Stimulated activated naive CD4-positive, alpha-beta T cell (primary cell): ENCODE measurements around the gene NTRK3.
"Not testable (repeated sequence)": the region's sequence is repeated elsewhere in the genome, so short reads cannot be mapped to it uniquely, and the experiment has no call there.

Experiments
- DNase-seq, 6 experiments: peaks; one replicate each; lab custom pipeline; 2025; lab: John Stamatoyannopoulos, UW

NTRK3 gene

GRCh38 chr15:87877114-87877810 lies 379.3 kb downstream of the NTRK3 start:
- no peak for DNase-seq

GRCh38 chr15:87874896-87875711 lies 381.4 kb downstream of the NTRK3 start:
- DNase-seq, result no peak

GRCh38 chr15:87873516-87873915 lies 383.0 kb downstream of the NTRK3 start:
- DNase-seq, result no peak

GRCh38 chr15:87871731-87872320 lies 384.7 kb downstream of the NTRK3 start:
- DNase-seq, result no peak

GRCh38 chr15:87871258-87871681 lies 385.3 kb downstream of the NTRK3 start:
- DNase-seq, result no peak

- no peak for DNase-seq
These were observed 389.6 kb downstream of the NTRK3 start for GRCh38 chr15:87866961-87867360.

- DNase-seq, result no peak
These were observed 393.4 kb downstream of the NTRK3 start for GRCh38 chr15:87863152-87863551.

- no peak for DNase-seq
These were observed 395.8 kb downstream of the NTRK3 start for GRCh38 chr15:87860743-87861142.

- no peak for DNase-seq
These were observed 397.9 kb downstream of the NTRK3 start for GRCh38 chr15:87858651-87859050.

- no peak for DNase-seq
These were observed 405.0 kb downstream of the NTRK3 start for GRCh38 chr15:87851497-87851896.

- DNase-seq, result no peak
These were observed 405.6 kb downstream of the NTRK3 start for GRCh38 chr15:87850916-87851315.

GRCh38 chr15:87849181-87849580 lies 407.4 kb downstream of the NTRK3 start:
- no peak for DNase-seq

- no peak for DNase-seq
These were observed 408.5 kb downstream of the NTRK3 start for GRCh38 chr15:87848012-87848411.

GRCh38 chr15:87846746-87847145 lies 409.8 kb downstream of the NTRK3 start:
- DNase-seq, result no peak

- DNase-seq, result no peak
These were observed 413.2 kb downstream of the NTRK3 start for GRCh38 chr15:87843312-87843711.

GRCh38 chr15:87841426-87841998 lies 415.0 kb downstream of the NTRK3 start:
- DNase-seq, result no peak

- not testable (repeated sequence) for DNase-seq
These were observed 420.7 kb downstream of the NTRK3 start for GRCh38 chr15:87835830-87836229.

GRCh38 chr15:87833333-87833732 lies 423.2 kb downstream of the NTRK3 start:
- DNase-seq, result not testable (repeated sequence)

- DNase-seq, result no peak
These were observed 427.0 kb downstream of the NTRK3 start for GRCh38 chr15:87829332-87830050.

GRCh38 chr15:87828608-87829007 lies 427.9 kb downstream of the NTRK3 start:
- no peak for DNase-seq

- no peak for DNase-seq
These were observed 429.4 kb downstream of the NTRK3 start for GRCh38 chr15:87827131-87827530.
